Muscle of leg (tissue), 11 donors: ENCODE measurements around the gene NBL1. TPM values are rescaled to one million over a fixed set of nuclear protein-coding genes. Genes with fewer than 3 reads are reported as not detected.

Experiments
- DNase-seq: peaks from one replicate; pipeline ENCODE4 v3.0.0; 2013
- H3K27ac ChIP-seq: one replicate; pipeline ENCODE4 v1.5.1; 2013; ENCODE audit warnings: mild to moderate bottlenecking, low read length, control low read depth
- H3K27me3 ChIP-seq: one replicate; pipeline ENCODE4 v1.6.1; 2013; ENCODE audit warnings: low read length; ENCODE audit not compliant: control insufficient read depth, insufficient read depth
- H3K36me3 ChIP-seq: one replicate; pipeline ENCODE4 v1.6.1; 2013; ENCODE audit warnings: low read length; ENCODE audit not compliant: control insufficient read depth, insufficient read depth
- H3K4me1 ChIP-seq: one replicate; pipeline ENCODE4 v1.6.1; 2013; ENCODE audit warnings: low read length; ENCODE audit not compliant: control insufficient read depth, insufficient read depth
- H3K4me3 ChIP-seq: one replicate; pipeline ENCODE4 v1.5.1; 2013; ENCODE audit warnings: low read length, control low read depth
- H3K9me3 ChIP-seq: replicated peaks from 2 replicates; pipeline ENCODE4 v1.6.1; 2013; ENCODE audit warnings: low read depth, low read length; ENCODE audit not compliant: control insufficient read depth
- WGBS: methylation state at CpG from one replicate; pipeline ENCODE4 v1.1.5; 2013; ENCODE audit warnings: missing lambda C conversion rate; ENCODE audit not compliant: insufficient coverage; 5-methylcytosine and 5-hydroxymethylcytosine counted together
- polyA plus RNA-seq, 8 donors: library from polyadenylated mRNA; unstranded; fragments of 120-200 nt; gene quantifications; one replicate each; pipeline versions ENCODE4 v1.2.1 to v1.2.3, GENCODE V29; 2013; ENCODE audit warnings: inconsistent platforms in 1 of 8, low replicate concordance in 1 of 8; ENCODE audit not compliant: insufficient read length in 8 of 8, insufficient read depth in 1 of 8
- total RNA-seq: library from RNA; stranded (reverse); fragments of 120-200 nt; gene quantifications from one replicate; pipeline ENCODE4 v1.2.4, GENCODE V29; 2013

Gene NBL1
- total and polyA plus RNA-seq, 9 donors: 23.8 to 60.6 (median 42.4) TPM

GRCh38 chr1:19680644-19681043 is 36.5 kb downstream of the NBL1 start:
- peaks cover 2% of the 10 kb centered on the region for H3K27me3 ChIP-seq
- no peak overlapping the region for H3K4me3 ChIP-seq
- no CpG with 5 or more reads among the region's 7 CpGs for WGBS
- no peaks in the 10 kb centered on the region for H3K36me3 ChIP-seq
- no peak overlapping the region for H3K27ac ChIP-seq
- no peaks in the 10 kb centered on the region for H3K9me3 ChIP-seq
- DNase-seq: no peak
- H3K4me1 ChIP-seq: no peaks in the 10 kb centered on the region

DNA sequence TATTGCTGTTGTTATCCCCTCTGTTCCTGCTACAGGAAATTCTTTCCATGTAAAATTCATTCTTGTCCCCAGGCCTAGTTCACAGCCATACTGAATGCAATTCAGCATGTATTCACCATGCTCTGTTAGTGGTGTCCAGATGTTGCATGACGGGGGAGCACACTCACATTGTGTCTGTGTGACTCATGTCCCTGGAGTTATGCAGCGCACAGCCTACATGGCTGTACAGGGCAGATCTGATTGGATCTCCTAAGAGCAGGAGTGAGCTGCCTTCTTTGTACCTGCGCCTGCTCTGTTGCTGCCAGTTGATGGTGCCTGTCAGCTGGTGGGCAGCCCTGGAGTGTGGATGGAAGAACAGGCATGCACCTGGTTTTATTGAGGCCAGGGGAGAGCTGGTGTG is 38.1 kb downstream of the NBL1 start:
- no peak overlapping the region for H3K27ac ChIP-seq
- H3K4me1 ChIP-seq: no peaks in the 10 kb centered on the region
- H3K27me3 ChIP-seq: no peaks in the 10 kb centered on the region
- no peaks in the 10 kb centered on the region for H3K9me3 ChIP-seq
- 33% methylated on average over 3 of the region's 3 CpGs for WGBS
- peak; percentile 48 for DNase-seq
- no peaks in the 10 kb centered on the region for H3K36me3 ChIP-seq
- H3K4me3 ChIP-seq: no peak overlapping the region

- DNase-seq: no peak
- peaks cover 2% of the 10 kb centered on the region for H3K9me3 ChIP-seq
- no peaks in the 10 kb centered on the region for H3K27me3 ChIP-seq
- H3K36me3 ChIP-seq: no peaks in the 10 kb centered on the region
- no peak overlapping the region for H3K27ac ChIP-seq
- WGBS: 61% methylated on average over 6 of the region's 7 CpGs
- no peaks in the 10 kb centered on the region for H3K4me1 ChIP-seq
- no peak overlapping the region for H3K4me3 ChIP-seq
Measured at GRCh38 chr1:19682901-19683300, 38.8 kb downstream of the NBL1 start.

DNA sequence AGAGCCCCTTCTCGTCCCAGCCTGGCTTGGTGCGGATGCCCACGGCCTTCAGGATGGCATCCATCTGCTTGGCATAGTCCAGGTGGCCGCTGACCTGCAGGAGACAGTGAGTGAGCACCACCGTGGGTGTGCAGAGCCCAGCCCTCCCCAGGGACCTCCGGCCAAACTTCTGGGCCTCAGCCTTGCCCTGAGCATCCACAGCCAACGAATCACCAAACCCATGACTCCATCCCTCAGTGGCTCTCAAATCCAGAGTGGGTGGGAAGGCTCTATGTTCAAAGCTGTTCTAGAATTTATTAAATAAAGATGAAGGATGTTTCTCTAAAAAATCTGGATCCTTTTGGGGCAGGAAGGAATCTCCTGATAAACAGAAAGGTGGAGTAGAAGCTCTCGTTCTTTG is 39.2 kb downstream of the NBL1 start:
- 86% methylated on average over 5 of the region's 8 CpGs for WGBS

GRCh38 chr1:19684677-19685076 is 40.6 kb downstream of the NBL1 start:
- Histone ChIP-seq H3K9me3 (peaks cover 2% of the 10 kb centered on the region), H3K27me3 (no peaks in the 10 kb centered on the region), H3K4me1 (no peaks in the 10 kb centered on the region), H3K27ac (no peak overlapping the region), H3K4me3 (no peak overlapping the region), H3K36me3 (no peaks in the 10 kb centered on the region)
- DNase-seq: no peak
- WGBS: no CpG with 5 or more reads among the region's 2 CpGs

More for the DNA sequence above, 39.2 kb downstream of the NBL1 start:
- Histone ChIP-seq H3K27me3 (no peaks in the 10 kb centered on the region), H3K4me3 (no peak overlapping the region), H3K9me3 (peaks cover 2% of the 10 kb centered on the region), H3K36me3 (no peaks in the 10 kb centered on the region), H3K4me1 (no peaks in the 10 kb centered on the region), H3K27ac (no peak overlapping the region)
- no peak for DNase-seq

GRCh38 chr1:19685994-19686393 is 41.9 kb downstream of the NBL1 start:
- Histone ChIP-seq H3K27ac (no peak overlapping the region), H3K27me3 (no peaks in the 10 kb centered on the region), H3K9me3 (peaks cover 2% of the 10 kb centered on the region), H3K4me1 (no peaks in the 10 kb centered on the region), H3K36me3 (no peaks in the 10 kb centered on the region), H3K4me3 (no peak overlapping the region)
- 57% methylated on average over 6 of the region's 9 CpGs for WGBS
- no peak for DNase-seq

GRCh38 chr1:19687414-19687813 is 43.3 kb downstream of the NBL1 start:
- H3K36me3 ChIP-seq: no peaks in the 10 kb centered on the region
- no peaks in the 10 kb centered on the region for H3K27me3 ChIP-seq
- DNase-seq: no peak
- H3K4me1 ChIP-seq: no peaks in the 10 kb centered on the region
- H3K9me3 ChIP-seq: peaks cover 2% of the 10 kb centered on the region
- no peak overlapping the region for H3K4me3 ChIP-seq
- no peak overlapping the region for H3K27ac ChIP-seq
- WGBS: no CpG with 5 or more reads among the region's 1 CpG

DNA sequence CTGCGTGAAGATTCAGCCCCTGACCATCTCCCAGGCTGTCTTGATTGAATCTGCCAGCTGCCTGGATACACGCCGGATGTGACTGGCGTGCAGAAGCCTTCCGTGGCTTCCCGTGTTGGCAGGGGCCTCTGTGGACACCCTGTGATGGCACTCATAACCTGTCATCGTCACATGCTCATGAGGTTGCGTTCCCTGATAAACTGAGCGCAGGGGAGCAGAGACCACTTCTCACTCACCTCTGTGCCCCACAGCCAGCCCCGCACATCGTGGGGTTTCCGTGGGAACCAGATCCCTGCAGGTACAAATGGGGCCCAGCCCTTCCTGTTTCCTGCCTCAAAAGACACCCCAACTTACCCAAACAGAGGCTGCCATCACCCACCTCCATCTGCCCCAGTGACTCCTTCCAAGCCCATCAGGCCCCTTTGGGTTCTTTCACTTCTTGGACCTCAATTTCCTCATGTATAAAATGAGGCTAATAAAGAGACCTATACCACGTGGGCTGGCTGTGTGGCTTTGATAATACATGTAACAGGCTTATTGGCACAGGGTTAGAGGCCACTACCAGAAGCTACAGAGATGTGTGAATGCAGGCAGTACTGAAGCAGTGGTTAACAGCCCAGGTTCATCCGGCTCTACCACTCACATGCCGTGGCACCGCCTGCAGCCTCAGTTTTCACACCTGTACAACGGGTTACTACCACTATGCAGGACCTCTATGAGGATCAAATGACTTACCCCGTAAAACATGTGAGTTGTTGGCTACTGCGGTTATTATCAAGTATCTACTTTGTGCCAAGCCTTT is 44.1 kb downstream of the NBL1 start:
- H3K36me3 ChIP-seq: no peaks in the 10 kb centered on the region
- H3K4me3 ChIP-seq: no peak overlapping the region
- no peaks in the 10 kb centered on the region for H3K27me3 ChIP-seq
- 74% methylated on average over 16 of the region's 19 CpGs for WGBS
- H3K9me3 ChIP-seq: peaks cover 2% of the 10 kb centered on the region
- H3K27ac ChIP-seq: no peak overlapping the region
- no peaks in the 10 kb centered on the region for H3K4me1 ChIP-seq
- no peak for DNase-seq

DNA sequence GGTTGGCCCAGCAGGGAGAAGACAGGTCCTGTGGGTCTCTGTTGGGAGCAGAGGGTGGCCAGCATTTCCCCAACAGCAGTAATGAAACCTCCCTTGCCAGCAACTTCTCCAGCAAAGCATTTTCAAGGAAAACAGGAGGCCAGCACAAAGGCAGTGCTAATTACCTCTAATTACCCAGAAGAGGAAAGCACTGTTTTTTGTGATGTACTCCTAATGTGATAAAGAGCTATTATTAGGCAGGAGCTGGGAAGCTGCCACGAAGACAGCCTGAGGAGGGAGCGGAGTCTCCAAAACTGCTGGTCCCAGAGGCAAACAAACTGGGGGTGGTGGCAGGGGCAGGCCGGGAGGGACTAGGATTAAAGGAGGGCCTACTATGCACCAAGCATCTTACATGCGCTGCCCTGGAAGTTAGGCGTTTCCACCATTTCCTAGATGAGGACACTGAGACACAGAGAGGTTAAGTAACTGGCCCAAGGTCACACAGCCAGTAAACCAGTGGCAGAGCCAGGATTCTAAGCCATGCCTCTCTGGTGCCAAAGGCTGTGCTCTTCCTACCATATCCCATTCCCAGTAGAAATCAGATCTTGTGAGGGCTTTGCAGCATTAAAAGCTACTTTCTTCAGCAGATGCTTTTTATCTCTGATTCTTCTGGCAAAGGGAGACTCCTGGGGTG is 45.1 kb downstream of the NBL1 start:
- Histone ChIP-seq H3K9me3 (peaks cover 2% of the 10 kb centered on the region), H3K4me3 (no peak overlapping the region)
- 70% methylated on average over 5 of the region's 5 CpGs for WGBS

GRCh38 chr1:19689856-19690255 is 45.7 kb downstream of the NBL1 start:
- no peak overlapping the region for H3K27ac ChIP-seq
- peaks cover 2% of the 10 kb centered on the region for H3K9me3 ChIP-seq
- no peak for DNase-seq
- H3K27me3 ChIP-seq: no peaks in the 10 kb centered on the region
- H3K4me1 ChIP-seq: no peaks in the 10 kb centered on the region
- no peaks in the 10 kb centered on the region for H3K36me3 ChIP-seq
- no peak overlapping the region for H3K4me3 ChIP-seq
- WGBS: 89% methylated on average over 3 of the region's 3 CpGs

More for the DNA sequence above, 45.1 kb downstream of the NBL1 start:
- no peaks in the 10 kb centered on the region for H3K4me1 ChIP-seq
- no peaks in the 10 kb centered on the region for H3K27me3 ChIP-seq
- no peak for DNase-seq
- no peak overlapping the region for H3K27ac ChIP-seq
- no peaks in the 10 kb centered on the region for H3K36me3 ChIP-seq
